GM12878 (cell line): ENCODE data around the gene ADAMTS14. TPM values are rescaled to one million over a fixed set of nuclear protein-coding genes. Genes with fewer than 3 reads are reported as not detected.

Source experiments
- BRCA1 ChIP-seq: IDR thresholded peaks from 2 replicates; pipeline ENCODE4 v1.6.1; 2011; ENCODE audit warnings: low read depth, low read length, improper control_type of control experiment
- CBX5 ChIP-seq: sonication (generic); IDR thresholded peaks from 2 replicates; pipeline ENCODE4 v1.6.1; 2016; ENCODE audit warnings: low read depth, moderate library complexity, mild to moderate bottlenecking, inconsistent platforms
- MEF2A ChIP-seq: IDR thresholded peaks from 2 replicates; pipeline ENCODE4 v1.6.1; 2011; ENCODE audit warnings: low read depth, mild to moderate bottlenecking, low read length, moderate library complexity; ENCODE audit not compliant: insufficient read depth
- NFYB ChIP-seq: IDR thresholded peaks from 2 replicates; pipeline ENCODE4 v1.6.1; 2011; ENCODE audit warnings: low read depth, mild to moderate bottlenecking, low read length, improper control_type of control experiment, moderate library complexity; ENCODE audit not compliant: insufficient read depth
- PML ChIP-seq: IDR thresholded peaks from 2 replicates; pipeline ENCODE4 v1.6.1; 2012; ENCODE audit warnings: low read length, inconsistent platforms
- POLR2AphosphoS2 ChIP-seq: IDR thresholded peaks from 2 replicates; pipeline ENCODE4 v1.6.1; 2011; ENCODE audit warnings: low read depth, mild to moderate bottlenecking, low read length, improper control_type of control experiment, moderate library complexity
- SREBF2 ChIP-seq: IDR thresholded peaks from 2 replicates; pipeline ENCODE4 v1.6.1; 2012; ENCODE audit warnings: mild to moderate bottlenecking, low read length
- TARDBP ChIP-seq: IDR thresholded peaks from 2 replicates; pipeline ENCODE4 v1.6.1; 2016; ENCODE audit warnings: borderline replicate concordance
- YBX1 ChIP-seq: fragments of 450-650 bp; IDR thresholded peaks from 2 replicates; pipeline ENCODE4 v1.6.1; 2016; ENCODE audit warnings: antibody characterized with exemption
- ZBTB40 ChIP-seq: fragments of 450-650 bp; IDR thresholded peaks from 2 replicates; pipeline ENCODE4 v1.6.1; 2016; ENCODE audit warnings: mild to moderate bottlenecking, moderate library complexity, borderline replicate concordance
- ZNF24 ChIP-seq: fragments of 450-650 bp; IDR thresholded peaks from 2 replicates; pipeline ENCODE4 v1.6.1; 2017; ENCODE audit warnings: antibody characterized with exemption, mild to moderate bottlenecking
- polyA plus RNA-seq, 11 experiments: library from polyadenylated mRNA; depleted of rRNA in 4 of 11; unstranded in 6 of 11; stranded (reverse) in 5 of 11; fragments of >200 nt; fragmentation: Nextera tagmentation in 4 of 11; fragmentation: Illumina TruSeq in 1 of 11; extraction: Ambion mirVana in 4 of 11; extraction: Trizol in 1 of 11; gene quantifications; 1 replicate in 1 of 11; 2 replicates in 10 of 11; pipeline versions ENCODE4 v1.2.1 to v1.2.3, GENCODE V29; 2011 to 2016; ENCODE audit warnings: inconsistent platforms in 2 of 11, missing spikeins in 2 of 11, low read depth in 1 of 11
- total RNA-seq, 4 experiments: library from RNA; depleted of rRNA in 3 of 4; stranded (reverse); fragments of >200 nt in 3 of 4; fragmentation: Illumina TruSeq in 1 of 4; extraction: Trizol in 1 of 4; gene quantifications; 2 replicates each; pipeline versions ENCODE4 v1.2.1 to v1.2.3, GENCODE V29; 2013 to 2021
- TF ChIP-seq, protein P1 (sequence below): IDR thresholded peaks from 2 replicates; pipeline ENCODE4 v1.6.1; 2011; ENCODE audit warnings: low read depth, low read length, improper control_type of control experiment, borderline replicate concordance

ADAMTS14 gene
- total and polyA plus RNA-seq, 10 of the 15 experiments (the other 5 are each of a cell fraction or from before 2014, with no cell fraction given), result 0.03 to 0.05 TPM; not detected in 8

- TF ChIP-seq SREBF2, result no peak
- no peak for TF ChIP-seq TARDBP
- no peak for TF ChIP-seq PML
- TF ChIP-seq YBX1, result no peak
- TF ChIP-seq CBX5, result no peak
- TF ChIP-seq, protein P1, sequence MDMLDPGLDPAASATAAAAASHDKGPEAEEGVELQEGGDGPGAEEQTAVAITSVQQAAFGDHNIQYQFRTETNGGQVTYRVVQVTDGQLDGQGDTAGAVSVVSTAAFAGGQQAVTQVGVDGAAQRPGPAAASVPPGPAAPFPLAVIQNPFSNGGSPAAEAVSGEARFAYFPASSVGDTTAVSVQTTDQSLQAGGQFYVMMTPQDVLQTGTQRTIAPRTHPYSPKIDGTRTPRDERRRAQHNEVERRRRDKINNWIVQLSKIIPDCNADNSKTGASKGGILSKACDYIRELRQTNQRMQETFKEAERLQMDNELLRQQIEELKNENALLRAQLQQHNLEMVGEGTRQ, result no peak
- no peak for TF ChIP-seq NFYB
- no peak for TF ChIP-seq BRCA1
- no peak for TF ChIP-seq ZBTB40
- no peak for TF ChIP-seq MEF2A
- no peak for TF ChIP-seq POLR2AphosphoS2
- no peak for TF ChIP-seq ZNF24
- TF ChIP-seq, all 136 proteins: peak for 0
Measured at GRCh38 chr10:70763567-70763966, 91.3 kb downstream of the ADAMTS14 start (continued).
